Measurements from ENCODE around the gene SPOCK3.

The SPOCK3 gene

GRCh38 chr4:166741742-166742141 lies 492.6 kb downstream of the SPOCK3 start:
- no peak for TF ChIP-seq CREB1 (IDR thresholded peaks at IDR 0.05; ENCODE audit: low read depth)
- TF ChIP-seq MAX (IDR thresholded peaks at IDR 0.05), result no peak
- no peak for TF ChIP-seq CEBPB (IDR thresholded peaks at IDR 0.05)
- TF ChIP-seq NFIC (IDR thresholded peaks at IDR 0.05), result no peak

- TF ChIP-seq USF1 (IDR thresholded peaks at IDR 0.05) (no peak), TEAD4 (IDR thresholded peaks at IDR 0.05) (no peak), FOXM1 (IDR thresholded peaks at IDR 0.05; ENCODE audit: borderline replicate concordance, low read depth) (no peak), YY1 (IDR thresholded peaks at IDR 0.05; ENCODE audit: low read depth) (no peak), MAX (IDR thresholded peaks at IDR 0.05) (no peak), ZBTB7A (IDR thresholded peaks at IDR 0.05; ENCODE audit: low read depth) (no peak), TCF12 (IDR thresholded peaks at IDR 0.05; ENCODE audit: low read depth) (no peak), NFIC (IDR thresholded peaks at IDR 0.05) (no peak), EGR1 (IDR thresholded peaks at IDR 0.05) (no peak), TAF1 (IDR thresholded peaks at IDR 0.05; ENCODE audit: low read depth) (no peak), EP300 (IDR thresholded peaks at IDR 0.05; ENCODE audit: borderline replicate concordance) (no peak), CEBPB (IDR thresholded peaks at IDR 0.05) (no peak), CREB1 (IDR thresholded peaks at IDR 0.05; ENCODE audit: low read depth) (no peak)
- TF ChIP-seq, protein P1, sequence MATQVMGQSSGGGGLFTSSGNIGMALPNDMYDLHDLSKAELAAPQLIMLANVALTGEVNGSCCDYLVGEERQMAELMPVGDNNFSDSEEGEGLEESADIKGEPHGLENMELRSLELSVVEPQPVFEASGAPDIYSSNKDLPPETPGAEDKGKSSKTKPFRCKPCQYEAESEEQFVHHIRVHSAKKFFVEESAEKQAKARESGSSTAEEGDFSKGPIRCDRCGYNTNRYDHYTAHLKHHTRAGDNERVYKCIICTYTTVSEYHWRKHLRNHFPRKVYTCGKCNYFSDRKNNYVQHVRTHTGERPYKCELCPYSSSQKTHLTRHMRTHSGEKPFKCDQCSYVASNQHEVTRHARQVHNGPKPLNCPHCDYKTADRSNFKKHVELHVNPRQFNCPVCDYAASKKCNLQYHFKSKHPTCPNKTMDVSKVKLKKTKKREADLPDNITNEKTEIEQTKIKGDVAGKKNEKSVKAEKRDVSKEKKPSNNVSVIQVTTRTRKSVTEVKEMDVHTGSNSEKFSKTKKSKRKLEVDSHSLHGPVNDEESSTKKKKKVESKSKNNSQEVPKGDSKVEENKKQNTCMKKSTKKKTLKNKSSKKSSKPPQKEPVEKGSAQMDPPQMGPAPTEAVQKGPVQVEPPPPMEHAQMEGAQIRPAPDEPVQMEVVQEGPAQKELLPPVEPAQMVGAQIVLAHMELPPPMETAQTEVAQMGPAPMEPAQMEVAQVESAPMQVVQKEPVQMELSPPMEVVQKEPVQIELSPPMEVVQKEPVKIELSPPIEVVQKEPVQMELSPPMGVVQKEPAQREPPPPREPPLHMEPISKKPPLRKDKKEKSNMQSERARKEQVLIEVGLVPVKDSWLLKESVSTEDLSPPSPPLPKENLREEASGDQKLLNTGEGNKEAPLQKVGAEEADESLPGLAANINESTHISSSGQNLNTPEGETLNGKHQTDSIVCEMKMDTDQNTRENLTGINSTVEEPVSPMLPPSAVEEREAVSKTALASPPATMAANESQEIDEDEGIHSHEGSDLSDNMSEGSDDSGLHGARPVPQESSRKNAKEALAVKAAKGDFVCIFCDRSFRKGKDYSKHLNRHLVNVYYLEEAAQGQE (IDR thresholded peaks at IDR 0.05; ENCODE audit: low read depth), result no peak
Measured at GRCh38 chr4:166737430-166737829, 496.9 kb downstream of the SPOCK3 start.

GRCh38 chr4:166735553-166735952 lies 498.7 kb downstream of the SPOCK3 start:
- TF ChIP-seq TCF12 (IDR thresholded peaks at IDR 0.05; ENCODE audit: low read depth) (no peak), TAF1 (IDR thresholded peaks at IDR 0.05; ENCODE audit: low read depth) (no peak), EP300 (IDR thresholded peaks at IDR 0.05; ENCODE audit: borderline replicate concordance) (no peak), CREB1 (IDR thresholded peaks at IDR 0.05; ENCODE audit: low read depth) (no peak), TEAD4 (IDR thresholded peaks at IDR 0.05) (no peak), EGR1 (IDR thresholded peaks at IDR 0.05) (no peak), NFIC (IDR thresholded peaks at IDR 0.05) (no peak), FOXM1 (IDR thresholded peaks at IDR 0.05; ENCODE audit: borderline replicate concordance, low read depth) (no peak), USF1 (IDR thresholded peaks at IDR 0.05) (no peak), CEBPB (IDR thresholded peaks at IDR 0.05) (no peak), RAD21 (IDR thresholded peaks at IDR 0.05; ENCODE audit: low read depth) (no peak), MAX (IDR thresholded peaks at IDR 0.05) (no peak)
- TF ChIP-seq, protein P1 (IDR thresholded peaks at IDR 0.05; ENCODE audit: low read depth), result no peak

- TF ChIP-seq, protein P1 (IDR thresholded peaks at IDR 0.05; ENCODE audit: low read depth), result no peak
- TF ChIP-seq EGR1 (IDR thresholded peaks at IDR 0.05) (no peak), ZBTB7A (IDR thresholded peaks at IDR 0.05; ENCODE audit: low read depth) (no peak), TAF1 (IDR thresholded peaks at IDR 0.05; ENCODE audit: low read depth) (no peak), FOXM1 (IDR thresholded peaks at IDR 0.05; ENCODE audit: borderline replicate concordance, low read depth) (no peak)
Measured at GRCh38 chr4:166734797-166735196, 499.5 kb downstream of the SPOCK3 start.

DNA sequence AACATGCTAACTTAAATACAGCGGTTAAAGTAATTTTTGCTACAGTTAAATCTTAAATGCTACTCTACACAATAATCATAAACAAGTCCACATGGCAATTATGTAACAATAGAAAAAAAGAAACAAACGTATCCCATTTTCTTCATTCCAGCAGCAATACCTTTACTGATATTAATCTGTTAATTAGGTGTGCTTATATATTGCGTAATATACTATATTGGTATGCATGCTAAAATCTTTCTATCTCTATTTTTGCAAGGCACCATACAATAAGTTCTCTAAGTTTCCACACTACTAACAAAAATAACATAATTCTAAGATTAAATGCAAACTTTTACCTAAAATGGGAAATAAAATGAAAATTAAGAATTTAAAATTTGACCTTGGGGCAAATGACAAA lies 500.6 kb downstream of the SPOCK3 start:
- TF ChIP-seq, protein P1 (IDR thresholded peaks at IDR 0.05; ENCODE audit: low read depth), result no peak
- no peak for TF ChIP-seq FOXM1 (IDR thresholded peaks at IDR 0.05; ENCODE audit: borderline replicate concordance, low read depth)
- TF ChIP-seq TAF1 (IDR thresholded peaks at IDR 0.05; ENCODE audit: low read depth), result no peak
- no peak for TF ChIP-seq RAD21 (IDR thresholded peaks at IDR 0.05; ENCODE audit: low read depth)
- no peak for TF ChIP-seq TEAD4 (IDR thresholded peaks at IDR 0.05)
- TF ChIP-seq CEBPB (IDR thresholded peaks at IDR 0.05), result no peak
- TF ChIP-seq TCF12 (IDR thresholded peaks at IDR 0.05; ENCODE audit: low read depth), result no peak
